Upper lobe of left lung (tissue), 6 donors: ENCODE results near the gene TCF12. TPM values are rescaled to one million over a fixed set of nuclear protein-coding genes. Genes with fewer than 3 reads are reported as not detected.

Experiments
- ATAC-seq, 2 donors: fragments of 200-7000 bp; cut with Tn5 transposase; one replicate each; pipeline ENCODE4 v1.9.1; 2022; ENCODE audit warnings: mild to moderate bottlenecking in 2 of 2, moderate library complexity in 2 of 2; ENCODE audit not compliant: low FRiP score in 2 of 2
- DNase-seq, 2 donors: peaks; one replicate each; pipeline ENCODE4 v3.0.0-alpha.2; 2019 to 2020
- H3K27ac ChIP-seq, 4 donors: fragments of 200-600 bp; sonication (generic); one replicate each; pipeline ENCODE4 v1.5.1; 2016 to 2019
- H3K27me3 ChIP-seq, 4 donors: fragments of 200-600 bp; sonication (generic); one replicate each; pipeline ENCODE4 v1.5.1; 2017 to 2019
- H3K36me3 ChIP-seq, 4 donors: fragments of 200-600 bp; sonication (generic); one replicate each; pipeline ENCODE4 v1.5.1; 2016 to 2019
- H3K4me1 ChIP-seq, 4 donors: fragments of 200-600 bp; sonication (generic); one replicate each; pipeline ENCODE4 v1.5.1; 2018 to 2019
- H3K4me3 ChIP-seq, 4 donors: fragments of 200-600 bp; sonication (generic); one replicate each; pipeline ENCODE4 v1.5.1; 2017 to 2019; ENCODE audit warnings: mild to moderate bottlenecking in 2 of 4, moderate library complexity in 1 of 4
- H3K9me3 ChIP-seq, 4 donors: fragments of 200-600 bp; sonication (generic); one replicate each; pipeline ENCODE4 v1.5.1; 2018 to 2019
- CTCF ChIP-seq, 6 experiments: fragments of 450-650 bp in 4 of 6; fragments of 200-600 bp in 2 of 6; sonication (generic) in 2 of 6; IDR thresholded peaks; one replicate each; pipeline ENCODE4 v1.5.1; 2016 to 2019; ENCODE audit warnings: antibody characterized with exemption in 6 of 6
- EP300 ChIP-seq, 4 donors: sonication (generic); formaldehyde crosslinking; IDR thresholded peaks; one replicate each; pipeline ENCODE4 v1.5.1; 2017; ENCODE audit warnings: antibody characterized with exemption in 4 of 4, control low read depth in 2 of 4
- POLR2A ChIP-seq, 4 donors: fragments of 450-650 bp; IDR thresholded peaks; one replicate each; pipeline ENCODE4 v1.5.1; 2016 to 2017; ENCODE audit warnings: antibody characterized with exemption in 4 of 4, mild to moderate bottlenecking in 2 of 4
- POLR2AphosphoS5 ChIP-seq, 2 donors: sonication (generic); formaldehyde crosslinking; IDR thresholded peaks; one replicate each; pipeline ENCODE4 v1.5.1; 2017; ENCODE audit warnings: antibody characterized with exemption in 2 of 2
- WGBS, 2 donors: methylation state at CpG; one replicate each; pipeline ENCODE4 v1.1.5; 2017 to 2018; 5-methylcytosine and 5-hydroxymethylcytosine counted together
- small RNA-seq, 4 donors: library from RNA; depleted of rRNA; stranded (forward); fragments of <200 nt; gene quantifications; one replicate each; pipeline ENCODE3, GENCODE V24; 2016
- total RNA-seq, 6 donors: library from RNA; depleted of rRNA in 4 of 6; stranded (reverse); fragments of >200 nt in 4 of 6; gene quantifications; one replicate each; pipeline versions ENCODE4 v1.1.0 to v1.2.1, GENCODE V29; 2016 to 2021
- donor health status: DM: no; HTN: no; CAD: no; lungs with moderate emphysema.
- donor health status: DM: no; HTN: yes; CAD: no; lungs with severe emphysema.

TCF12 gene
- total RNA-seq, 6 donors from 2014 or later: 74.5 to 257 (median 103) TPM

DNA sequence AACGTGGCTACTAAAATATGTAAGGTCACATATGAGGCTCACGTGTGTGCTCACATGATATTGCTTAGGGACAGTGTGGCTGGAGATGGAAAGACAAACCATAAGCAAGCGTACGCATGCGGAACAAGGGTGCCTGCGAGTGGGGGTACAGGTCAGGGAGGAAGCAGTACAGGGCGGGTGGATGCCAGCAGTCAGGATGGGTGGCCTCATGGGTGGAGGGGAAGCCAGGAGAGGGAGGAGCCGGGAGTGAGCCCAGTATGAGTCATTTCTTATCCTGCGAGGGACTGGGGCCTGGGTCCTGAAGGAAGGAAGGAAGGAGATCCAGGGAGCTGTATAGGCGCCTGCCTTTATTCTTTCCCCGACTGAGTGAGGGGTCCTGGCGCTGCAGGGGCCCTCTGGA is 415.8 kb downstream of the TCF12 start:
- WGBS, 2 donors: 49 to 50% methylated on average over 12 of the region's 12 CpGs
- TF ChIP-seq POLR2A (IDR thresholded peaks at IDR 0.05) (no peak), CTCF (IDR thresholded peaks at IDR 0.05) (no peak), EP300 (IDR thresholded peaks at IDR 0.05) (no peak)
- peak in 1 of 2 donors; percentile 62 for DNase-seq

GRCh38 chr15:57335293-57335715 is 416.9 kb downstream of the TCF12 start:
- Histone ChIP-seq H3K27me3 (no peaks in the 10 kb centered on the region), H3K36me3 (no peaks in the 10 kb centered on the region), H3K4me3 (no peak overlapping the region), H3K27ac (no peak overlapping the region), H3K4me1 (peaks cover 9 to 18% (median 13%) of the 10 kb centered on the region in 4 donors), H3K9me3 (no peaks in the 10 kb centered on the region)
- no peak for DNase-seq
- TF ChIP-seq POLR2A (IDR thresholded peaks at IDR 0.05) (no peak), CTCF (IDR thresholded peaks at IDR 0.05) (no peak), POLR2AphosphoS5 (IDR thresholded peaks at IDR 0.05) (no peak), EP300 (IDR thresholded peaks at IDR 0.05) (no peak)
- WGBS, 2 donors: 74 to 84% methylated on average over 6 of the region's 6 CpGs
- no peak for ATAC-seq

More for the DNA sequence above, 415.8 kb downstream of the TCF12 start:
- no peak overlapping the region for H3K4me3 ChIP-seq
- H3K27me3 ChIP-seq: no peaks in the 10 kb centered on the region
- H3K36me3 ChIP-seq: no peaks in the 10 kb centered on the region
- peak overlapping the region; percentile 6 to 60 (median 32) for H3K27ac ChIP-seq
- no peaks in the 10 kb centered on the region for H3K9me3 ChIP-seq
- H3K4me1 ChIP-seq: peaks cover 9 to 18% (median 13%) of the 10 kb centered on the region in 4 donors
- peak; percentile 43 to 71 for ATAC-seq

DNA sequence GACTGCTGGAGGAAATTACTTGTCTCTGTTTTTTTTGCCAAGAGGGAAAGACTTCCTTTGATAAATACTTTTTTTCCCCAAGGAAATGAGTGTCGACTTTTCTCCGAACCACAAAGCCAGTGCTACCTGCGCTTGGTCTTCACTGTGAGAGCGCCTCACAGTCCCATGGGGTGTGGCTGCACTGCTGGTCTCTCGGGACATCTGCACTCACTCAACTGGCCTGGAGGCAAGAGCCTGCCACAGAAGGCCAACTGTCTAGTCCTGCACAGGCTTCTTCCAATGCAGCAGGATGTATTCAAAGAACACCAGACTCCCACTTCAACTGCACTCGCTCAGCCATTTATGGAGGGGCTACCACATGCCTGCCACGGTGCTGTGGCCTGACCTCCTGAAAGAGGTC is 417.3 kb downstream of the TCF12 start:
- Histone ChIP-seq H3K27me3 (no peaks in the 10 kb centered on the region), H3K4me3 (no peak overlapping the region), H3K36me3 (no peaks in the 10 kb centered on the region), H3K27ac (no peak overlapping the region), H3K4me1 (peaks cover 9 to 22% (median 13%) of the 10 kb centered on the region in 4 donors), H3K9me3 (no peaks in the 10 kb centered on the region)
- 68 to 70% methylated on average over 7 of the region's 7 CpGs for WGBS, 2 donors
- DNase-seq (no peak), ATAC-seq (no peak)
- no peak for TF ChIP-seq POLR2AphosphoS5 (IDR thresholded peaks at IDR 0.05)

DNA sequence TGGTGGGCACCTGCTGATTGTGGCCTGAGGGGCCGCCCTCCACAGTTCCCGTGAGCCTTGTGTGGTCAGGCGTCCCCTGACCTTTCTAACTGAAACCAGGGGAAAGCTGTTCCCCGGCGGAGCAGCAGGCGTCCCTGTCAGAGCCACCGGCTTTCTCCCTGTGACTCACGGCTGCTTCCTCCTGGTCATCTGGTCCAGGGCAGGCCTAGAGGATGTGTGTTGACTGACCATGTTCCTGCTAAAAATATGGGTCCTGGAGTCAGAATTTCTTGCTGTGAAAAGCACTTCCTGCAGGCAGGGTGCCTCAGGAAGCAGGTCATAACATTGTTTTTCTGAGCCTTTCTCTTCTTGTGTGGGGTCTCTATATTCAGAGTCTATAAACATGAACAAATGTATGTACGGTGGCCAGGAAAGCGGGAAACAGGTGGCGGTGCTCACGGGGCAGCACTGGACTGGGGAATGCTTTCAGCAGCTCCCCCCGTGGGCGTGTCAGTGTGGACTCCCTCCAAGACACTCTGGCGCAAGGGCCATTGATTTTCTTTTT is 419.5 kb downstream of the TCF12 start:
- H3K36me3 ChIP-seq: no peaks in the 10 kb centered on the region
- TF ChIP-seq EP300 (IDR thresholded peaks at IDR 0.05) (no peak), POLR2A (IDR thresholded peaks at IDR 0.05) (no peak), CTCF (IDR thresholded peaks at IDR 0.05) (peak in 3 of 6 experiments; percentile 23 to 39 (median 29)), POLR2AphosphoS5 (IDR thresholded peaks at IDR 0.05) (peak in 1 of 2 donors; percentile 7)
- DNase-seq (peak in 1 of 2 donors; percentile 44), ATAC-seq (peak in 1 of 2 donors; percentile 11)
- peaks cover 9 to 24% (median 13%) of the 10 kb centered on the region in 4 donors for H3K4me1 ChIP-seq
- no peaks in the 10 kb centered on the region for H3K27me3 ChIP-seq
- WGBS, 2 donors: 37 to 54% methylated on average over 15 of the region's 15 CpGs
- H3K4me3 ChIP-seq: no peak overlapping the region
- H3K27ac ChIP-seq: peak overlapping the region in 3 of 4 donors; percentile 53 to 61 (median 56)
- H3K9me3 ChIP-seq: no peaks in the 10 kb centered on the region

DNA sequence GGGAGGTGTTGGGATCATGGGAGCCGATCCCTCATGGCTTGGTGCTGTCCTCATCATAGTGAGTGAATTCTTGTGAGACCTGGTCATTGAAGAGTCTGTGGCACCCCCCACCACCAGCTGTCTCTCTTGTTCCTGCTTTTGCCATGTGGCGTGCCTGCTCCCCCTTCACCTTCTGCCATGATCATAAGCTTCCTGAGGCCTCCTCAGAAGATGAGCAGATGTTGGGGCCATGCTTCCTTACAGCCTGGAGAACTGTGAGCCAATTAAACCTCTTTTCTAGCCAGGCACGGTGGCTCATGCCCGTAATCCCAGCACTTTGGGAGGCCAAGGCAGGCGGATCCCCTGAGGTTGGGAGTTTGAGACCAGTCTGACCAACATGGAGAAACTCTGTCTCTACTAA is 420.9 kb downstream of the TCF12 start:
- Histone ChIP-seq H3K27me3 (no peaks in the 10 kb centered on the region), H3K27ac (no peak overlapping the region), H3K4me3 (no peak overlapping the region), H3K4me1 (peaks cover 5 to 18% (median 10%) of the 10 kb centered on the region in 4 donors), H3K9me3 (no peaks in the 10 kb centered on the region), H3K36me3 (no peaks in the 10 kb centered on the region)
- 88 to 89% methylated on average over 5 of the region's 5 CpGs for WGBS, 2 donors
- no peak for ATAC-seq
- no peak for DNase-seq
- TF ChIP-seq POLR2A (IDR thresholded peaks at IDR 0.05) (no peak), POLR2AphosphoS5 (IDR thresholded peaks at IDR 0.05) (no peak), CTCF (IDR thresholded peaks at IDR 0.05) (no peak), EP300 (IDR thresholded peaks at IDR 0.05) (no peak)

Small RNA genes lying within 50 kb of the gene (small RNA-seq; reads per million reads assigned to genes)
- 0 reads per million in 4 donors for gene RF01210

Other genes starting within 250 kb of the TCF12 start
- gene ZNF280D, start 185.1 kb upstream of the TCF12 start, total RNA-seq: 10 to 100 TPM; 21.2 to 67.4 (median 32.3) TPM